K562 (cell line): ENCODE results near the gene ITGAL. TPM values are rescaled to one million over a fixed set of nuclear protein-coding genes. Genes with fewer than 3 reads are reported as not detected.

Experiments used
- ATAC-seq: fragments of 200-7000 bp; cut with Tn5 transposase; 3 replicates; pipeline ENCODE4 v1.9.1; 2020; ENCODE audit warnings: moderate library complexity
- BruUV-seq: library from RNA; stranded (reverse); fragments of 400-500 nt; replicated peaks from 2 replicates; lab custom pipeline; 2021; lab: Mats Ljungman, UMichigan
- CTCF ChIA-PET: fragments of 300-600 bp; formaldehyde crosslinking; extraction: SDS; loops from one replicate; lab custom pipeline; 2021; ENCODE audit warnings: low intra/inter-chr PET ratio; lab: Yijun Ruan, JAX
- POLR2A ChIA-PET: fragments of 300-600, 350-650 bp; sonication (Branson Sonifier 250); formaldehyde crosslinking; extraction: SDS; loops from one replicate; lab custom pipeline; 2021; ENCODE audit warnings: antibody characterized with exemption, inconsistent platforms; lab: Yijun Ruan, JAX
- DNase-seq, 4 experiments: peaks; one replicate each; pipeline versions ENCODE4 v3.0.0 to v3.0.0-alpha.2; 2011 to 2018; ENCODE audit warnings: low spot score in 3 of 4, mixed read lengths in 3 of 4; ENCODE audit errors: extremely low read depth in 1 of 4
- FAIRE-seq: peaks from 2 replicates; lab custom pipeline; 2011; peaks lifted over from hg19 to GRCh38; lab: Jason Lieb, UNC
- H2AFZ ChIP-seq: 2 replicates; pipeline ENCODE4 v1.6.0; 2011; ENCODE audit warnings: low read depth, low read length, control low read depth, inconsistent platforms
- H3K27ac ChIP-seq: fragments of 200-600 bp; 3 replicates; pipeline ENCODE4 v1.8.0; 2011; ENCODE audit warnings: low read depth, mild to moderate bottlenecking, control low read depth, inconsistent platforms, low read length, moderate library complexity, mixed read lengths; ENCODE audit errors: extremely low read depth
- H3K27me3 ChIP-seq, 2 experiments: fragments of 300-600 bp in 1 of 2; 2 replicates in 1 of 2; 3 replicates in 1 of 2; pipeline versions ENCODE4 v1.6.0 to v1.8.0; 2011; ENCODE audit warnings: inconsistent platforms in 2 of 2, low read length in 2 of 2, mild to moderate bottlenecking in 1 of 2, mixed read lengths in 1 of 2, moderate library complexity in 1 of 2; ENCODE audit not compliant: control insufficient read depth in 2 of 2, insufficient read depth in 2 of 2
- H3K36me3 ChIP-seq: fragments of 300-600 bp; 3 replicates; pipeline ENCODE4 v1.8.0; 2011; ENCODE audit warnings: mild to moderate bottlenecking, low read length, inconsistent platforms; ENCODE audit not compliant: control insufficient read depth, insufficient read depth
- H3K4me1 ChIP-seq, 2 experiments: fragments of 200-600 bp in 1 of 2; replicated peaks in 1 of 2; 2 replicates in 1 of 2; 3 replicates in 1 of 2; pipeline versions ENCODE4 v1.5.1 to v1.8.0; 2011; ENCODE audit warnings: inconsistent platforms in 2 of 2, low read length in 2 of 2, mild to moderate bottlenecking in 1 of 2, mixed read lengths in 1 of 2, moderate library complexity in 1 of 2; ENCODE audit not compliant: control insufficient read depth in 2 of 2, insufficient read depth in 2 of 2
- H3K4me2 ChIP-seq: 2 replicates; pipeline ENCODE4 v1.6.1; 2011; ENCODE audit warnings: low read length, control low read depth, inconsistent platforms, mixed read lengths; ENCODE audit not compliant: insufficient read depth
- H3K4me3 ChIP-seq: fragments of 200-600 bp; sonication (generic), shearing (Covaris generic); 2 replicates; pipeline ENCODE4 v1.5.1; 2016; ENCODE audit warnings: control low read depth, inconsistent platforms
- H3K79me2 ChIP-seq: fragments of 200-600 bp; 3 replicates; pipeline ENCODE4 v1.8.0; 2011; ENCODE audit warnings: low read length, inconsistent platforms; ENCODE audit not compliant: control insufficient read depth, insufficient read depth
- H3K9ac ChIP-seq, 2 experiments: 2 replicates each; pipeline versions ENCODE4 v1.6.0 to v1.6.1; 2011; ENCODE audit warnings: low read depth in 2 of 2, low read length in 2 of 2, control low read depth in 1 of 2, inconsistent platforms in 1 of 2, mild to moderate bottlenecking in 1 of 2, mixed read lengths in 1 of 2; ENCODE audit not compliant: insufficient read depth in 1 of 2
- H3K9me1 ChIP-seq: one replicate; pipeline ENCODE4 v1.6.0; 2011; ENCODE audit warnings: inconsistent platforms, mild to moderate bottlenecking, low read length, moderate library complexity; ENCODE audit not compliant: control insufficient read depth, insufficient read depth
- H3K9me3 ChIP-seq: replicated peaks from 2 replicates; pipeline ENCODE4 v1.5.1; 2011; ENCODE audit warnings: low read depth, low read length, inconsistent platforms; ENCODE audit not compliant: control insufficient read depth, insufficient read depth
- H4K20me1 ChIP-seq: replicated peaks from 2 replicates; pipeline ENCODE4 v1.6.1; 2011; ENCODE audit warnings: low read length, inconsistent platforms, mixed read lengths; ENCODE audit not compliant: control insufficient read depth, insufficient read depth
- GMEB1 ChIP-seq: fragments of 250-450 bp; sonication (Bioruptor Pico); IDR thresholded peaks from 2 replicates; pipeline ENCODE4 v1.4.0; 2020; ENCODE audit warnings: mild to moderate bottlenecking
- KLF1 ChIP-seq: fragments of 450-650 bp; IDR thresholded peaks from 2 replicates; pipeline ENCODE4 v1.6.1; 2016; ENCODE audit warnings: missing genetic modification characterization, missing compliant biosample characterization
- MAFF ChIP-seq: IDR thresholded peaks from 2 replicates; pipeline ENCODE4 v1.6.1; 2012; ENCODE audit warnings: low read length, improper control_type of control experiment
- MAFK ChIP-seq: IDR thresholded peaks from 2 replicates; pipeline ENCODE4 v1.6.1; 2011; ENCODE audit warnings: low read length, improper control_type of control experiment
- MEIS2 ChIP-seq: fragments of 450-650 bp; IDR thresholded peaks from 2 replicates; pipeline ENCODE4 v1.6.1; 2014; ENCODE audit warnings: mild to moderate bottlenecking; ENCODE audit not compliant: partially characterized antibody
- RNF2 ChIP-seq: sonication (generic); IDR thresholded peaks from 2 replicates; pipeline ENCODE4 v1.6.1; 2016
- SMAD4 ChIP-seq: fragments of 250-450 bp; sonication (Bioruptor Pico); conservative IDR thresholded peaks from 2 replicates; pipeline ENCODE4 v1.8.0; 2021; ENCODE audit warnings: inconsistent platforms, mild to moderate bottlenecking, moderate library complexity
- SMC3 ChIP-seq: conservative IDR thresholded peaks from 2 replicates; pipeline ENCODE4 v1.6.1; 2011; ENCODE audit warnings: low read depth, low read length, improper control_type of control experiment; ENCODE audit not compliant: insufficient read depth
- STAG1 ChIP-seq: sonication (generic); formaldehyde crosslinking; IDR thresholded peaks from 2 replicates; pipeline ENCODE4 v1.5.0; 2020; ENCODE audit warnings: missing genetic modification reagents, borderline replicate concordance
- ZNF449 ChIP-seq: fragments of 250-450 bp; sonication (Bioruptor Pico); IDR thresholded peaks from 2 replicates; pipeline ENCODE4 v1.8.0; 2022; ENCODE audit warnings: moderate library complexity, mild to moderate bottlenecking, inconsistent platforms
- ZNF551 ChIP-seq: fragments of 250-450 bp; sonication (Bioruptor Pico); IDR thresholded peaks from 2 replicates; pipeline ENCODE4 v1.5.0; 2021; ENCODE audit warnings: mild to moderate bottlenecking, moderate library complexity
- ZNF561 ChIP-seq: fragments of 450-650 bp; formaldehyde crosslinking; conservative IDR thresholded peaks from 2 replicates; pipeline ENCODE4 v1.4.0; 2020; ENCODE audit warnings: mild to moderate bottlenecking, moderate library complexity
- WGBS: fragments of 100-300 bp; shearing (Covaris generic); methylation state at CpG from one replicate; pipeline ENCODE4 v1.1.6; 2016; ENCODE audit warnings: low coverage, mixed read lengths; ENCODE audit not compliant: insufficient coverage; ENCODE audit errors: missing lambda C conversion rate; 5-methylcytosine and 5-hydroxymethylcytosine counted together
- in situ Hi-C: fragments of 300-500 bp; cut with MboI; formaldehyde crosslinking; loops from 4 replicates; pipeline ENCODE4 v1.15.0; 2018; ENCODE audit warnings: inconsistent platforms, mixed read lengths
- intact Hi-C: fragments of 100-400 bp; cut with micrococcal nuclease; formaldehyde crosslinking; loops from 2 replicates; pipeline ENCODE4 v1.14.2; 2022
- polyA plus RNA-seq, 8 experiments: library from polyadenylated mRNA; depleted of rRNA in 4 of 8; stranded (reverse) in 5 of 8; unstranded in 3 of 8; fragments of >200 nt; fragmentation: Nextera tagmentation in 2 of 8; fragmentation: Illumina TruSeq in 1 of 8; extraction: Ambion mirVana in 2 of 8; extraction: Trizol in 1 of 8; gene quantifications; 2 replicates each; pipeline versions ENCODE4 v1.2.1 to v1.2.3, GENCODE V29; 2011 to 2014; ENCODE audit warnings: inconsistent platforms in 1 of 8, missing spikeins in 1 of 8
- total RNA-seq, 7 experiments: library from RNA; depleted of rRNA in 6 of 7; stranded (reverse); fragments of >200 nt in 6 of 7; fragmentation: Illumina TruSeq in 2 of 7; extraction: Trizol in 2 of 7; gene quantifications; 2 replicates each; pipeline versions ENCODE4 v1.2.1 to v1.2.3, GENCODE V29; 2011 to 2021; ENCODE audit warnings: low replicate concordance in 1 of 7

ITGAL gene
- total and polyA plus RNA-seq, 9 of the 15 experiments (the other 6 are each of a cell fraction or from before 2014, with no cell fraction given) = 0.01 to 0.53 TPM; not detected in 7

GRCh38 chr16:30481381-30481780, 8.8 kb downstream of the ITGAL start:
- WGBS = 42% methylated on average over 5 of the region's 5 CpGs
- Histone ChIP-seq H3K4me2 (no peak overlapping the region), H3K9me1 (no peaks in the 10 kb centered on the region), H3K9ac (no peak overlapping the region), H2AFZ (no peak overlapping the region), H3K27ac (no peak overlapping the region), H3K36me3 (no peaks in the 10 kb centered on the region), H3K4me3 (no peak overlapping the region), H3K27me3 (no peaks in the 10 kb centered on the region), H3K9me3 (no peaks in the 10 kb centered on the region), H3K4me1 (no peaks in the 10 kb centered on the region), H4K20me1 (no peaks in the 10 kb centered on the region), H3K79me2 (no peaks in the 10 kb centered on the region)
- no peak for TF ChIP-seq ZNF561
- TF ChIP-seq MEIS2 = peak; percentile 29
- no peak for FAIRE-seq
- no TSS peak for BruUV-seq
- CTCF ChIA-PET = no interaction called here
- in situ Hi-C loops (no loop called here), intact Hi-C loops (no loop called here)
- ATAC-seq = no peak
- POLR2A ChIA-PET = interaction anchor here (0.8 to 2.1 kb wide), 2 partner anchors 8 to 20 kb away, joined by 3 to 5 read pairs; no protein-coding TSS in a partner anchor
- peak in 1 of 4 experiments; percentile 2 for DNase-seq

GRCh38 chr16:30482366-30482765, 9.8 kb downstream of the ITGAL start:
- Histone ChIP-seq H3K4me2 (no peak overlapping the region), H3K27me3 (no peaks in the 10 kb centered on the region), H2AFZ (peak overlapping the region; percentile 81), H3K27ac (no peak overlapping the region), H3K9me1 (no peaks in the 10 kb centered on the region), H3K9ac (no peak overlapping the region), H4K20me1 (no peaks in the 10 kb centered on the region), H3K36me3 (no peaks in the 10 kb centered on the region), H3K79me2 (no peaks in the 10 kb centered on the region), H3K4me1 (no peaks in the 10 kb centered on the region), H3K9me3 (no peaks in the 10 kb centered on the region), H3K4me3 (no peak overlapping the region)
- POLR2A ChIA-PET = interaction anchor here (1.0 to 1.3 kb wide), 3 partner anchors 8 to 13 kb away, joined by 3 to 7 read pairs (median 4); no protein-coding TSS in a partner anchor
- peak; percentile 57 for FAIRE-seq
- CTCF ChIA-PET = no interaction called here
- BruUV-seq = no TSS peak
- DNase-seq = peak; percentile 37 to 60 (median 48)
- in situ Hi-C loops (no loop called here), intact Hi-C loops (no loop called here)
- WGBS = 34% methylated on average over 3 of the region's 3 CpGs
- ATAC-seq = peak; percentile 87
- no peak for TF ChIP-seq SMAD4 (CRISPR knock-in tag)
- no peak for TF ChIP-seq MAFK
- peak; percentile 98 for TF ChIP-seq KLF1 (tag)
- no peak for TF ChIP-seq STAG1 (CRISPR knock-in tag)
- no peak for TF ChIP-seq ZNF551
- no peak for TF ChIP-seq RNF2
- no peak for TF ChIP-seq ZNF449 (CRISPR knock-in tag)
- peak; percentile 36; the same call in 1 of the 2 replicates for TF ChIP-seq SMC3
- no peak for TF ChIP-seq GMEB1 (CRISPR knock-in tag)
- no peak for TF ChIP-seq MAFF
